Trophoblast cell (in vitro differentiated cells and primary cell): Measurements from ENCODE around the gene ACAA1.

Experiments used
- DNase-seq, 2 donors: peaks; one replicate each; pipeline ENCODE4 v3.0.0-alpha.2; 2016
- H2AFZ ChIP-seq: 2 replicates; pipeline ENCODE4 v1.6.1; 2013; ENCODE audit warnings: low read length, moderate library complexity, mild to moderate bottlenecking; ENCODE audit not compliant: insufficient read depth, poor library complexity
- H2AK5ac ChIP-seq: 2 replicates; pipeline ENCODE4 v1.6.1; 2013; ENCODE audit warnings: mild to moderate bottlenecking, low read length
- H2BK120ac ChIP-seq: 2 replicates; pipeline ENCODE4 v1.6.1; 2013; ENCODE audit warnings: low read length, mild to moderate bottlenecking, moderate library complexity; ENCODE audit not compliant: insufficient read depth, poor library complexity
- H2BK12ac ChIP-seq: 2 replicates; pipeline ENCODE4 v1.6.1; 2013; ENCODE audit warnings: mild to moderate bottlenecking, low read length, moderate library complexity
- H2BK5ac ChIP-seq: 2 replicates; pipeline ENCODE4 v1.6.1; 2013; ENCODE audit warnings: low read length, low read depth, moderate library complexity, mild to moderate bottlenecking; ENCODE audit not compliant: poor library complexity
- H3K14ac ChIP-seq: 2 replicates; pipeline ENCODE4 v1.6.1; 2013; ENCODE audit warnings: mild to moderate bottlenecking, low read length
- H3K18ac ChIP-seq: 2 replicates; pipeline ENCODE4 v1.6.1; 2013; ENCODE audit warnings: mild to moderate bottlenecking, low read length
- H3K23ac ChIP-seq: 2 replicates; pipeline ENCODE4 v1.6.1; 2013; ENCODE audit warnings: low read length
- H3K27ac ChIP-seq: 2 replicates; pipeline ENCODE4 v1.5.1; 2013; ENCODE audit warnings: low read depth, mild to moderate bottlenecking, inconsistent platforms, low read length, moderate library complexity
- H3K27me3 ChIP-seq: 2 replicates; pipeline ENCODE4 v1.6.1; 2013; ENCODE audit warnings: inconsistent platforms, mild to moderate bottlenecking, low read length, moderate library complexity; ENCODE audit not compliant: insufficient read depth
- H3K36me3 ChIP-seq, 2 experiments: 1 replicate in 1 of 2; 2 replicates in 1 of 2; pipeline ENCODE4 v1.6.1; 2013; ENCODE audit warnings: low read length in 2 of 2, mild to moderate bottlenecking in 2 of 2, moderate library complexity in 1 of 2; ENCODE audit not compliant: insufficient read depth in 2 of 2, control insufficient read depth in 1 of 2
- H3K4ac ChIP-seq: 2 replicates; pipeline ENCODE4 v1.6.1; 2013; ENCODE audit warnings: low read depth, mild to moderate bottlenecking, low read length, moderate library complexity
- H3K4me1 ChIP-seq, 2 experiments: 1 replicate in 1 of 2; 2 replicates in 1 of 2; pipeline ENCODE4 v1.6.1; 2013; ENCODE audit warnings: low read length in 2 of 2, mild to moderate bottlenecking in 2 of 2, moderate library complexity in 1 of 2; ENCODE audit not compliant: insufficient read depth in 2 of 2, control insufficient read depth in 1 of 2
- H3K4me2 ChIP-seq: 2 replicates; pipeline ENCODE4 v1.6.1; 2013; ENCODE audit warnings: inconsistent platforms, mild to moderate bottlenecking, low read length, moderate library complexity
- H3K4me3 ChIP-seq: 2 replicates; pipeline ENCODE4 v1.5.1; 2013; ENCODE audit warnings: mild to moderate bottlenecking, low read depth, low read length, inconsistent platforms
- H3K79me1 ChIP-seq: one replicate; pipeline ENCODE4 v1.6.1; 2013; ENCODE audit warnings: low read length
- H3K79me2 ChIP-seq: 2 replicates; pipeline ENCODE4 v1.6.1; 2013; ENCODE audit warnings: low read length, mild to moderate bottlenecking; ENCODE audit not compliant: control insufficient read depth, insufficient read depth, poor library complexity
- H3K9ac ChIP-seq: 2 replicates; pipeline ENCODE4 v1.6.1; 2013; ENCODE audit warnings: mild to moderate bottlenecking, low read length
- H3K9me3 ChIP-seq: 2 replicates; pipeline ENCODE4 v1.6.1; 2013; ENCODE audit warnings: low read depth, mild to moderate bottlenecking, control low read depth, inconsistent platforms, low read length; ENCODE audit not compliant: insufficient read depth
- H4K12ac ChIP-seq: 2 replicates; pipeline ENCODE4 v1.6.1; 2013; ENCODE audit warnings: low read depth, mild to moderate bottlenecking, low read length, moderate library complexity
- H4K8ac ChIP-seq: 2 replicates; pipeline ENCODE4 v1.6.1; 2013; ENCODE audit warnings: low read depth, mild to moderate bottlenecking, low read length, moderate library complexity
- H4K91ac ChIP-seq: one replicate; pipeline ENCODE4 v1.6.1; 2013; ENCODE audit warnings: low read depth, mild to moderate bottlenecking, low read length, moderate library complexity
- WGBS: extraction: QIAGEN DNeasy Blood & Tissue Kit; methylation state at CpG from one replicate; pipeline ENCODE4 v1.1.7; 2013; ENCODE audit warnings: missing lambda C conversion rate; ENCODE audit not compliant: insufficient read length, insufficient coverage; ENCODE audit errors: extremely low coverage; 5-methylcytosine and 5-hydroxymethylcytosine counted together

ACAA1 gene

GRCh38 chr3:38143511-38143910 lies 6.6 kb upstream of the ACAA1 start:
- no peak for DNase-seq
- Histone ChIP-seq H3K9ac (no peak overlapping the region), H2AFZ (no peak overlapping the region), H4K12ac (no peak overlapping the region), H2BK120ac (no peak overlapping the region), H3K23ac (no peak overlapping the region), H3K27ac (no peak overlapping the region), H3K4me2 (no peak overlapping the region), H3K9me3 (peaks cover 2% of the 10 kb centered on the region), H3K18ac (no peak overlapping the region), H3K79me1 (peaks cover 5% of the 10 kb centered on the region), H3K36me3 (peaks cover 14 to 18% of the 10 kb centered on the region in 2 experiments), H3K79me2 (peaks cover 5% of the 10 kb centered on the region), H2AK5ac (no peak overlapping the region), H3K4ac (no peak overlapping the region), H3K14ac (no peak overlapping the region), H2BK12ac (no peak overlapping the region), H4K91ac (no peak overlapping the region), H2BK5ac (no peak overlapping the region), H3K4me3 (no peak overlapping the region), H3K4me1 (peaks cover 12 to 18% of the 10 kb centered on the region in 2 experiments), H4K8ac (no peak overlapping the region), H3K27me3 (no peaks in the 10 kb centered on the region)
- WGBS, result no CpG with 5 or more reads among the region's 3 CpGs

GRCh38 chr3:38142959-38143358 lies 6.0 kb upstream of the ACAA1 start:
- H3K14ac ChIP-seq, result no peak overlapping the region

GRCh38 chr3:38141952-38142273 lies 5.0 kb upstream of the ACAA1 start:
- Histone ChIP-seq H4K8ac (no peak overlapping the region), H3K4me3 (no peak overlapping the region), H3K4ac (no peak overlapping the region), H3K4me1 (peaks cover 21 to 26% of the 10 kb centered on the region in 2 experiments), H3K79me2 (peaks cover 9% of the 10 kb centered on the region), H4K91ac (no peak overlapping the region), H2BK5ac (no peak overlapping the region), H3K79me1 (peaks cover 16% of the 10 kb centered on the region), H4K12ac (no peak overlapping the region), H2AK5ac (no peak overlapping the region), H3K4me2 (no peak overlapping the region), H3K9ac (no peak overlapping the region), H3K9me3 (peaks cover 2% of the 10 kb centered on the region), H3K14ac (no peak overlapping the region), H3K27me3 (no peaks in the 10 kb centered on the region), H3K18ac (no peak overlapping the region), H2AFZ (no peak overlapping the region), H2BK12ac (no peak overlapping the region), H3K23ac (no peak overlapping the region), H2BK120ac (no peak overlapping the region), H3K36me3 (peaks cover 14 to 18% of the 10 kb centered on the region in 2 experiments), H3K27ac (no peak overlapping the region)
- WGBS, result no CpG with 5 or more reads among the region's 2 CpGs
- DNase-seq, result no peak

More at GRCh38 chr3:38142959-38143358, 6.0 kb upstream of the ACAA1 start:
- Histone ChIP-seq H4K91ac (no peak overlapping the region), H4K8ac (no peak overlapping the region), H2BK12ac (no peak overlapping the region), H3K79me2 (peaks cover 9% of the 10 kb centered on the region), H3K23ac (no peak overlapping the region), H2AK5ac (no peak overlapping the region), H2BK120ac (no peak overlapping the region), H3K27ac (no peak overlapping the region), H3K4me1 (peaks cover 16 to 21% of the 10 kb centered on the region in 2 experiments), H3K4ac (no peak overlapping the region), H3K79me1 (peaks cover 10% of the 10 kb centered on the region), H3K36me3 (peaks cover 14 to 18% of the 10 kb centered on the region in 2 experiments), H3K9ac (no peak overlapping the region), H3K4me3 (no peak overlapping the region), H3K18ac (no peak overlapping the region), H3K4me2 (no peak overlapping the region), H2AFZ (no peak overlapping the region), H2BK5ac (no peak overlapping the region), H4K12ac (no peak overlapping the region), H3K27me3 (no peaks in the 10 kb centered on the region), H3K9me3 (peaks cover 2% of the 10 kb centered on the region)
- WGBS, result no CpG with 5 or more reads among the region's 1 CpG
- DNase-seq, result no peak

- Histone ChIP-seq H3K4me3 (no peak overlapping the region), H4K12ac (no peak overlapping the region), H3K4me2 (no peak overlapping the region), H3K27me3 (no peaks in the 10 kb centered on the region), H3K4me1 (peaks cover 21 to 26% of the 10 kb centered on the region in 2 experiments), H2BK12ac (no peak overlapping the region), H3K79me2 (peaks cover 11% of the 10 kb centered on the region), H3K9ac (no peak overlapping the region), H3K4ac (no peak overlapping the region), H3K9me3 (peaks cover 2% of the 10 kb centered on the region), H2BK5ac (no peak overlapping the region), H4K91ac (no peak overlapping the region), H3K14ac (no peak overlapping the region), H2AK5ac (no peak overlapping the region), H2BK120ac (no peak overlapping the region), H4K8ac (no peak overlapping the region), H3K36me3 (peaks cover 14 to 18% of the 10 kb centered on the region in 2 experiments), H3K27ac (no peak overlapping the region), H3K79me1 (peaks cover 20% of the 10 kb centered on the region), H3K23ac (no peak overlapping the region), H3K18ac (no peak overlapping the region), H2AFZ (no peak overlapping the region)
- no CpG with 5 or more reads among the region's 7 CpGs for WGBS
- DNase-seq, result no peak
Observed at GRCh38 chr3:38141173-38141951, 4.4 kb upstream of the ACAA1 start.
